A673 (cell line): Measurements from ENCODE around the gene RSU1. TPM values are rescaled to one million over a fixed set of nuclear protein-coding genes. Genes with fewer than 3 reads are reported as not detected.

Experiments used
- BruUV-seq: library from RNA; stranded (reverse); fragments of 400-500 nt; replicated peaks from 2 replicates; lab custom pipeline; 2021; lab: Mats Ljungman, UMichigan
- CTCF ChIA-PET: fragments of 300-600 bp; sonication (Branson Sonifier 250); formaldehyde crosslinking; loops from one replicate; lab custom pipeline; 2022; ENCODE audit warnings: antibody characterized with exemption; lab: Charles Lee
- POLR2A ChIA-PET: fragments of 300-600 bp; sonication (Branson Sonifier 250); formaldehyde crosslinking; loops from one replicate; lab custom pipeline; 2022; ENCODE audit warnings: antibody characterized with exemption; ENCODE audit not compliant: low non-redundant PET; lab: Charles Lee
- DNase-seq: peaks from one replicate; pipeline ENCODE4 v3.0.0-alpha.2; 2015; ENCODE audit warnings: low spot score
- H3K27ac ChIP-seq: fragments of 200-600 bp; sonication (generic); 2 replicates; pipeline ENCODE4 v1.5.1; 2016; ENCODE audit warnings: mixed run types, low read depth, mild to moderate bottlenecking, mixed read lengths, antibody characterized with exemption, low read length; ENCODE audit not compliant: poor library complexity, severe bottlenecking
- H3K27me3 ChIP-seq: fragments of 200-600 bp; sonication (generic); replicated peaks from 2 replicates; pipeline ENCODE4 v1.6.1; 2017; ENCODE audit warnings: mixed run types, low read depth, mild to moderate bottlenecking, mixed read lengths, antibody characterized with exemption, low read length; ENCODE audit not compliant: insufficient read depth, poor library complexity
- H3K36me3 ChIP-seq: fragments of 200-600 bp; sonication (generic); 2 replicates; pipeline ENCODE4 v1.6.1; 2016; ENCODE audit warnings: mixed run types, mild to moderate bottlenecking, mixed read lengths, antibody characterized with exemption, low read length; ENCODE audit not compliant: insufficient read depth, poor library complexity, severe bottlenecking
- H3K4me1 ChIP-seq: fragments of 200-600 bp; sonication (generic); 2 replicates; pipeline ENCODE4 v1.6.1; 2017; ENCODE audit warnings: mixed run types, mild to moderate bottlenecking, mixed read lengths, antibody characterized with exemption, low read length; ENCODE audit not compliant: insufficient read depth, poor library complexity, severe bottlenecking
- H3K4me3 ChIP-seq: fragments of 200-600 bp; sonication (generic); 2 replicates; pipeline ENCODE4 v1.5.1; 2016; ENCODE audit warnings: low read depth, mixed run types, mild to moderate bottlenecking, mixed read lengths, low read length; ENCODE audit not compliant: poor library complexity, severe bottlenecking
- H3K9me3 ChIP-seq: fragments of 200-600 bp; sonication (generic); 2 replicates; pipeline ENCODE4 v1.6.1; 2016; ENCODE audit warnings: mixed run types, low read depth, mild to moderate bottlenecking, mixed read lengths, antibody characterized with exemption, low read length; ENCODE audit not compliant: poor library complexity, severe bottlenecking
- EZH2 ChIP-seq: fragments of 200-600 bp; sonication (generic); IDR thresholded peaks from 2 replicates; pipeline ENCODE4 v1.6.1; 2017; ENCODE audit warnings: borderline replicate concordance, low read depth, mild to moderate bottlenecking, mixed read lengths, antibody characterized with exemption, low read length; ENCODE audit not compliant: poor library complexity, severe bottlenecking
- intact Hi-C: fragments of 100-400 bp; cut with micrococcal nuclease; formaldehyde crosslinking; loops from one replicate; pipeline ENCODE4 v1.10.0; 2022; ENCODE audit not compliant: unreplicated experiment
- total RNA-seq: library from RNA; stranded (reverse); gene quantifications from 2 replicates; pipeline ENCODE4 v1.2.3, GENCODE V29; 2021
- TF ChIP-seq, protein P1 (sequence below): fragments of 300-800, 200-600 bp; sonication (generic); conservative IDR thresholded peaks from 2 replicates; pipeline ENCODE4 v1.5.1; 2017; ENCODE audit warnings: low read depth, mild to moderate bottlenecking, antibody characterized with exemption, low read length, moderate library complexity, mixed read lengths

The RSU1 gene
- total RNA-seq, 1 experiment from 2014 or later = 64.0 TPM

DNA sequence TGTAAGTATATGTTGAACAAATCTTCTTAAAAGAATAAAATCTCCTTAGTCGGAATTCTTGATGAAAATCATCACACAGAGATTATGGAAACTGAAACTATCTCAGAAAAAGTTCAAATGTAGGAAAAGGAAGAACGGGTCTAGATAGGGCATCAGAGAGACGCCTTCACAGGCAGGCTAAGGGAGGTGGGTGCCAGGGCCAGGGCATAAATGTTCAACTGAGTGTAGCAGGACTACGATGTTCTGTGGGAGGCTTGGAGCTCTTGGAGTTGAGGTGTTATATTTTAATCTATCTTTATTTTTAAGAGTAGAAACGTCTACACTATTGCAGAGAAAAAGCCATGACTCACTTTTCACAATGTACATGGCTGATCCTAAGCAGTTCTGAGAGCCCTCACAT lies 101.2 kb downstream of the RSU1 start:
- Histone ChIP-seq H3K4me1 (no peaks in the 10 kb centered on the region), H3K36me3 (no peaks in the 10 kb centered on the region), H3K9me3 (peaks cover 22% of the 10 kb centered on the region), H3K27me3 (no peaks in the 10 kb centered on the region), H3K27ac (no peak overlapping the region), H3K4me3 (no peak overlapping the region)
- DNase-seq = no peak
- BruUV-seq = no TSS peak
- POLR2A ChIA-PET = no interaction called here
- TF ChIP-seq EZH2 = no peak
- TF ChIP-seq, protein P1, sequence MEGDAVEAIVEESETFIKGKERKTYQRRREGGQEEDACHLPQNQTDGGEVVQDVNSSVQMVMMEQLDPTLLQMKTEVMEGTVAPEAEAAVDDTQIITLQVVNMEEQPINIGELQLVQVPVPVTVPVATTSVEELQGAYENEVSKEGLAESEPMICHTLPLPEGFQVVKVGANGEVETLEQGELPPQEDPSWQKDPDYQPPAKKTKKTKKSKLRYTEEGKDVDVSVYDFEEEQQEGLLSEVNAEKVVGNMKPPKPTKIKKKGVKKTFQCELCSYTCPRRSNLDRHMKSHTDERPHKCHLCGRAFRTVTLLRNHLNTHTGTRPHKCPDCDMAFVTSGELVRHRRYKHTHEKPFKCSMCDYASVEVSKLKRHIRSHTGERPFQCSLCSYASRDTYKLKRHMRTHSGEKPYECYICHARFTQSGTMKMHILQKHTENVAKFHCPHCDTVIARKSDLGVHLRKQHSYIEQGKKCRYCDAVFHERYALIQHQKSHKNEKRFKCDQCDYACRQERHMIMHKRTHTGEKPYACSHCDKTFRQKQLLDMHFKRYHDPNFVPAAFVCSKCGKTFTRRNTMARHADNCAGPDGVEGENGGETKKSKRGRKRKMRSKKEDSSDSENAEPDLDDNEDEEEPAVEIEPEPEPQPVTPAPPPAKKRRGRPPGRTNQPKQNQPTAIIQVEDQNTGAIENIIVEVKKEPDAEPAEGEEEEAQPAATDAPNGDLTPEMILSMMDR = no peak
- CTCF ChIA-PET = no interaction called here
- intact Hi-C loops = no loop called here

DNA sequence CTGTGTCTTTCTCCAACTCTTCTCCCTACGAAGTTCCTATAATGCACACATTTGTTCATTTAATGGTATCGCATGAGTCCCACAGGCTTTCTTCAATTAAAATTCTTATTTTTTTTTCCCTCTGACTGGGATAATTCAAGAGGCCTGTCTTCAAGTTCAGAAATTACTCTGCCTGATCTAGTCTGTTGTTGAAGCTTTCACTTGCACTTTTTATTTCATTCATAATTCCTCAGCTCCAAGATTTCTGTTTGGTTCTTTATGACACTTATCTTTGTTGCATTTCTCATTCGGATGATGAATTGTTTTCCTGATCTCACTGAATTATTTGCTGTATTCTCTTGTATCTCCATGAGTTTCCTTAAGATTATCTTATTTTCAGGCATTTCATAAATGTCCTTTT lies 103.9 kb downstream of the RSU1 start:
- H3K36me3 ChIP-seq = no peaks in the 10 kb centered on the region
- peaks cover 22% of the 10 kb centered on the region for H3K9me3 ChIP-seq
- TF ChIP-seq, protein P1 = no peak
- no peak for TF ChIP-seq EZH2
- DNase-seq = no peak
- no TSS peak for BruUV-seq
- POLR2A ChIA-PET = no interaction called here
- no peak overlapping the region for H3K27ac ChIP-seq
- no peaks in the 10 kb centered on the region for H3K27me3 ChIP-seq
- no peak overlapping the region for H3K4me3 ChIP-seq
- no peaks in the 10 kb centered on the region for H3K4me1 ChIP-seq
- CTCF ChIA-PET = no interaction called here
- intact Hi-C loops = no loop called here

DNA sequence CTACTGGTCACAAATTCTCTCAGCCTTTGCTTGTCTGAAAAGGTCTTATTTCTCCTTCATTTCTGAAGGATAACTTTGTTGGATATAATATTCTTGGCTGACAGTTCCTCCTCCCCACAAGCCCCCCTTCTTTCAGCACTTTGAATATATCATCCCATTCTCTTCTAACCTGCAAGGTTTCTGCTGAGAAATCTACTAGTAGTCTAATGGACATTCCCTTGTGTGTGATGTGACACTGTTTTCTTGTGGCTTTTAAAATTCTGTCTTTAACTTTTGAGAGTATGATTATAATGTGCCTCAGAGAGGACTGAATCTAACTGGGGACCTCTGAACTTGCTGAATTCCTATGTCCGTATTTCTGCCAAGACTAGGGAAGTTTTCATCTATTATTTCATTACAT lies 104.3 kb downstream of the RSU1 start:
- ChIA-PET CTCF (no interaction called here), POLR2A (no interaction called here)
- DNase-seq = no peak
- H3K4me3 ChIP-seq = no peak overlapping the region
- intact Hi-C loops = no loop called here
- no peak overlapping the region for H3K27ac ChIP-seq
- H3K27me3 ChIP-seq = no peaks in the 10 kb centered on the region
- TF ChIP-seq EZH2 = no peak
- TF ChIP-seq, protein P1 = no peak
- BruUV-seq = no TSS peak
- H3K9me3 ChIP-seq = peaks cover 22% of the 10 kb centered on the region
- no peaks in the 10 kb centered on the region for H3K4me1 ChIP-seq
- H3K36me3 ChIP-seq = no peaks in the 10 kb centered on the region
